ENCODE measurements around the gene ZNF571. TPM values are rescaled to one million over a fixed set of nuclear protein-coding genes. Genes with fewer than 3 reads are reported as not detected.

Gene ZNF571
- 10 to 100 TPM in 1 of 2 donors, 1 to 10 TPM in 1; 9.1 to 13.1 TPM for total RNA-seq
- polyA plus RNA-seq (ENCODE audit: insufficient read depth, low read depth, low replicate concordance), result 5.9 TPM
- long read RNA-seq, donor 1, result 0 reads
- long read RNA-seq, donor 2, partial matches to known transcripts, result 0 of 2 reads
- long read RNA-seq, donor 2, other reads (novel, unspliced or antisense), result 0 of 2 reads

DNA sequence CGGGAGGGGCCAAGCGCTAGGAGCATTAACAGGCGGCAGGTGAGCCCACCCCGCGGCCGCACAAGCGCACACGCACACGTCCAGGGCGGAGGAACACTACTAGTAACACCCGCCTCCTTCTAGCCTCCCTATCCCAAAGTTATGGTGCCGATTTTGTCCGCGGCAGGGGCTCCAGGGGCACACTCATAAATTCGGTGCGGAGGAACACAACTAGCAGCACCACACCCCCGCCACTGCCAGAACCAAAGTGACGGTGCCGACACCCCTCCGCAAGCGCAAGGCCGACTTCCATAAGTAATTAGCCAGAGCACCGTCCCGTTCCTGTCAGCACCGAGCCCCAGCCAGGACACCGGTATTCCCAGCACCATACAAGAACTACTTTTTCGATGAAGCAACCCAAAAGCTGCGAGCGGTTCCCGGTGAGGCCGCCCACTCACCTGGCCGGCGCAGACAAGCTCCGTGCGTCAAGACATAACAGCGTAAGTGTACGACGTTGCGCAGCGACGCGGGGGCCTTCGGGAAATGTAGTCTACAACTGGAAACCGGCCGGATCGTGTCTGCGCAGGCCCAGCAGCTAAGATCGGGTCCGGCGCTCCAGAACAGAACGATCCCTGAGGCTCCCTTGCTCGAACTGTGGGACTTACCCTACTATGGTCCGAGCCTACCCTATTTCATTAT is at the start of gene ZNF571, which contains the start of gene ZNF540:
Gene ZNF571, minus strand, starts transcription at position 489 of the 678 bp plus-strand sequence. CDS start 8,116 bp downstream, outside the sequence.
Gene ZNF540, plus strand, starts transcription at position 573 of the 678 bp plus-strand sequence. CDS start 3,572 bp downstream, outside the sequence.
- H3K36me3 ChIP-seq (ENCODE audit: low read depth, missing control alignments), result no peaks in the 10 kb centered on the region
- intact Hi-C loops (cut with DNase I; ENCODE audit: low total_unique reads), result no loop called here
- TF ChIP-seq, protein P1, sequence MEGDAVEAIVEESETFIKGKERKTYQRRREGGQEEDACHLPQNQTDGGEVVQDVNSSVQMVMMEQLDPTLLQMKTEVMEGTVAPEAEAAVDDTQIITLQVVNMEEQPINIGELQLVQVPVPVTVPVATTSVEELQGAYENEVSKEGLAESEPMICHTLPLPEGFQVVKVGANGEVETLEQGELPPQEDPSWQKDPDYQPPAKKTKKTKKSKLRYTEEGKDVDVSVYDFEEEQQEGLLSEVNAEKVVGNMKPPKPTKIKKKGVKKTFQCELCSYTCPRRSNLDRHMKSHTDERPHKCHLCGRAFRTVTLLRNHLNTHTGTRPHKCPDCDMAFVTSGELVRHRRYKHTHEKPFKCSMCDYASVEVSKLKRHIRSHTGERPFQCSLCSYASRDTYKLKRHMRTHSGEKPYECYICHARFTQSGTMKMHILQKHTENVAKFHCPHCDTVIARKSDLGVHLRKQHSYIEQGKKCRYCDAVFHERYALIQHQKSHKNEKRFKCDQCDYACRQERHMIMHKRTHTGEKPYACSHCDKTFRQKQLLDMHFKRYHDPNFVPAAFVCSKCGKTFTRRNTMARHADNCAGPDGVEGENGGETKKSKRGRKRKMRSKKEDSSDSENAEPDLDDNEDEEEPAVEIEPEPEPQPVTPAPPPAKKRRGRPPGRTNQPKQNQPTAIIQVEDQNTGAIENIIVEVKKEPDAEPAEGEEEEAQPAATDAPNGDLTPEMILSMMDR (IDR thresholded peaks at IDR 0.05), result no peak
- TF ChIP-seq POLR2A (IDR thresholded peaks at IDR 0.05), result peak; percentile 6
- peaks cover 6% of the 10 kb centered on the region for H3K4me1 ChIP-seq
- H3K27me3 ChIP-seq, result no peaks in the 10 kb centered on the region
- H3K4me3 ChIP-seq, result peak within 1 kb of the TSS; percentile 66 to 91
- peak within 1 kb of the TSS; percentile 90 to 96 for H3K27ac ChIP-seq
- no peaks in the 10 kb centered on the region for H3K9me3 ChIP-seq
- DNase-seq, result peak; percentile 99
- 1 to 2% methylated on average over 23 to 46 of the region's 53 CpGs for WGBS, 2 donors

DNA sequence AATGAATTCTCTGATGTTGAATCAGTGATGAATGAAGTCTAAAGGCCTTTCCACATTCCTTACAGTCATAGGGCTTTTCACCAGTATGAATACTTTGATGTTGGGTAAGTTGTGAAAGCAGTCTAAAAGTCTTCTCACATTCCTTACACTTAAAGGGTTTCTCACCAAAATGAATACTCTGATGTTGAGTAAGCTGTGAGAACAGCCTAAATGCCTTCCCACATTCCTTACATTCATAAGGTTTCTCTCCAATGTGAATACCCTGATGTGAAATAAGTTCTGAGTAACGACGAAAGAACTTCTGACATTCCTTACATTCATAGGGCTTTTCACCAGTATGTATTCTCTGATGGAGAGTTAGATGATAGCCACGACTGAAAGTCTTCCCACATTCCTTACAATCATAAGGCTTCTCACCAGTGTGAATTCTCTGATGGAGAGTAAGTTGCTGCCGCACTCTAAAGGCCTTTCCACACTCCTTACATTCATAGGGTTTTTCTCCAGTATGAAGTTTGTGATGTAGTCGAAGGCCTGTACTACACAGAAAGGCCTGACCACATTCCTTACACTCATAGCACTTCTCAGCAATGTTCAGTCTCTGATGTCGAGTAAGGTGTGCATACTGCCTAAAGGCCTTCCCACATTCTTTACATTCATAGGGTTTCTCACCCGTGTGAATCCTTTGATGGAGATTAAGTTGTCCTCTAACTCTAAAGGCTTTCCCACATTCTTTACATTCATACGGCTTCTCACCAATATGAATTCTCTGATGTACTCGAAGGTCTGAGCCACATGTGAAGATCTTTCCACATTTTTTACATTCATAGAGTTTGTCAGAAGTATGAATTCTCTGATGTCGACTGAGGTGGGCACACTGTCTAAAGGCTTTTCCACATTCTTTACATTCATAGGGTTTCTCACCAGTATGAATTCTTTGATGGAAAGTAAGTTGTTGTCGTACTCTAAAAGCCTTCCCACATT is 40.8 kb upstream of the ZNF571 start:
- TF ChIP-seq POLR2A (IDR thresholded peaks at IDR 0.05), result no peak
- TF ChIP-seq, protein P1 (IDR thresholded peaks at IDR 0.05), result no peak
- intact Hi-C loops (cut with DNase I; ENCODE audit: low total_unique reads), result no loop called here
- no peaks in the 10 kb centered on the region for H3K36me3 ChIP-seq (ENCODE audit: low read depth, missing control alignments)
- H3K9me3 ChIP-seq, result no peaks in the 10 kb centered on the region
- no peak overlapping the region for H3K27ac ChIP-seq
- WGBS, 2 donors, result 97% methylated on average over 11 of the region's 11 CpGs
- no peak overlapping the region for H3K4me3 ChIP-seq
- no peaks in the 10 kb centered on the region for H3K4me1 ChIP-seq
- DNase-seq, result no peak
- no peaks in the 10 kb centered on the region for H3K27me3 ChIP-seq

DNA sequence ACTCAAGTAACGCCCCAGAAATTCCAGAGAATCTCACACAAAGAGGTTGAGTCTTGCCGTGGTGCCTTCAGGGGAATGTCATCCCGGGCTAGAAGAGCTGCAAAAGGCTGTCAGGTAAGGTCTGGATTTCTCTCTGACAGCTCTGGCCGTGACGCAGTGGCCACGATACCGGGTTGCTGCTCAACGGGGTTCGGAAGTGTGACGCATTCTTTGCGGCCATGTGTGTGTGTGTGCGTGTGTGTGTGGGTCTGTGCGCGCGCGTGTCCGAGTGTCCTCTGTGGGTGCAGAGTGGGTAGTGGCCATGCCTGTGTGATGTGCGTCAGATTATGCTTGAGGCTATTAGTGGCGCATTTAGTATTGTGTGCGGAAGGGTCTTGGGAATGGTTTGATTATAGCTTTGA is 390 bp upstream of the ZNF571 start:
- H3K27me3 ChIP-seq, result no peaks in the 10 kb centered on the region
- intact Hi-C loops (cut with DNase I; ENCODE audit: low total_unique reads), result no loop called here
- peak; percentile 74 for DNase-seq
- peak overlapping the region; percentile 66 to 91 for H3K4me3 ChIP-seq
- 0 to 1% methylated on average over 20 of the region's 20 CpGs for WGBS, 2 donors
- TF ChIP-seq POLR2A (IDR thresholded peaks at IDR 0.05), result no peak
- TF ChIP-seq, protein P1 (IDR thresholded peaks at IDR 0.05), result no peak
- H3K4me1 ChIP-seq, result peaks cover 6% of the 10 kb centered on the region
- no peaks in the 10 kb centered on the region for H3K36me3 ChIP-seq (ENCODE audit: low read depth, missing control alignments)
- H3K9me3 ChIP-seq, result no peaks in the 10 kb centered on the region
- peak overlapping the region; percentile 90 to 96 for H3K27ac ChIP-seq

DNA sequence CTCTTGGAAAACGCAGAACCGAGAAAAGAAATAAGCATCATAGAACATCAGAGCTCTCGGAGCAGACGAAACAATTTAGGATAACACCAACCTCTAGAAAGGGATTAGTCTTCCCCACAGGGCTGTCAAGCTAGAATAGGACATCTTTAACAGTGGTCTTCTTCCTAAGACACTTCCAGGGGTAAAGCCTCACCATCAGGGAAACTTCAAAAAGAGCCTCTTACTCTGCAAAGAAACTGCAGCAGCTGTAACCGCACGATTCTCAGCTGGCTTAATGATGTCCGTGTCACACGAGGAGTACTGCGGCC is 642 bp downstream of the ZNF571 start:
- Histone ChIP-seq H3K9me3 (no peaks in the 10 kb centered on the region), H3K27me3 (no peaks in the 10 kb centered on the region), H3K36me3 (ENCODE audit: low read depth, missing control alignments) (no peaks in the 10 kb centered on the region), H3K4me3 (peak overlapping the region; percentile 66 to 91), H3K27ac (peak overlapping the region; percentile 90 to 96), H3K4me1 (peaks cover 6% of the 10 kb centered on the region)
- no peak for TF ChIP-seq POLR2A (IDR thresholded peaks at IDR 0.05)
- TF ChIP-seq, protein P1 (IDR thresholded peaks at IDR 0.05), result no peak
- no peak for DNase-seq
- intact Hi-C loops (cut with DNase I; ENCODE audit: low total_unique reads), result no loop called here
- WGBS, 2 donors, result 2 to 4% methylated on average over 9 of the region's 9 CpGs
